GM21619 (cell line): ENCODE data around the gene AZIN2.
"Not testable (repeated sequence)": the region's sequence is repeated elsewhere in the genome, so short reads cannot be mapped to it uniquely, and the experiment has no call there.

Experiments
- ATAC-seq: cut with Tn5 transposase; IDR thresholded peaks from one replicate; pipeline ENCODE4 v1.9.1; 2021; ENCODE audit not compliant: unreplicated experiment

Gene AZIN2

GRCh38 chr1:33094486-33094885 is 13.5 kb downstream of the AZIN2 start:
- no peak for ATAC-seq

- no peak for ATAC-seq
Measured at GRCh38 chr1:33094971-33095604, 14.1 kb downstream of the AZIN2 start.

- no peak for ATAC-seq
Measured at GRCh38 chr1:33096363-33097005, 15.5 kb downstream of the AZIN2 start.

- ATAC-seq, result no peak
Measured at GRCh38 chr1:33097137-33097611, 16.2 kb downstream of the AZIN2 start.

GRCh38 chr1:33097762-33098161 is 16.8 kb downstream of the AZIN2 start:
- no peak for ATAC-seq

- ATAC-seq, result no peak
Measured at GRCh38 chr1:33098371-33098770, 17.4 kb downstream of the AZIN2 start.

GRCh38 chr1:33099290-33100118 is 18.6 kb downstream of the AZIN2 start:
- ATAC-seq, result peak; percentile 85

- not testable (repeated sequence) for ATAC-seq
Measured at GRCh38 chr1:33100119-33100415, 19.1 kb downstream of the AZIN2 start.

GRCh38 chr1:33110477-33110876 is 29.5 kb downstream of the AZIN2 start:
- ATAC-seq, result no peak

GRCh38 chr1:33111965-33112364 is 31.0 kb downstream of the AZIN2 start:
- no peak for ATAC-seq

- ATAC-seq, result no peak
Measured at GRCh38 chr1:33117440-33118085, 36.6 kb downstream of the AZIN2 start.

- no peak for ATAC-seq
Measured at GRCh38 chr1:33118274-33118673, 37.3 kb downstream of the AZIN2 start.

GRCh38 chr1:33119050-33119449 is 38.1 kb downstream of the AZIN2 start:
- no peak for ATAC-seq

- no peak for ATAC-seq
Measured at GRCh38 chr1:33119532-33120217, 38.7 kb downstream of the AZIN2 start.

GRCh38 chr1:33120436-33121231 is 39.7 kb downstream of the AZIN2 start:
- ATAC-seq, result no peak

- no peak for ATAC-seq
Measured at GRCh38 chr1:33121728-33122127, 40.8 kb downstream of the AZIN2 start.

GRCh38 chr1:33122483-33123178 is 41.7 kb downstream of the AZIN2 start:
- ATAC-seq, result no peak

- ATAC-seq, result no peak
Measured at GRCh38 chr1:33123266-33123665, 42.3 kb downstream of the AZIN2 start.

GRCh38 chr1:33124647-33125046 is 43.7 kb downstream of the AZIN2 start:
- ATAC-seq, result not testable (repeated sequence)
